WTC11 (cell line): ENCODE data around the gene TREX2.

Source experiments
- CREB1 ChIP-seq: sonication (generic); formaldehyde crosslinking; IDR thresholded peaks from 2 replicates; pipeline ENCODE4 v1.8.0; 2023; ENCODE audit warnings: mild to moderate bottlenecking, missing genetic modification reagents
- CTCF ChIP-seq: fragments of 200-600 bp; IDR thresholded peaks from 2 replicates; pipeline ENCODE4 v1.8.0; 2022; ENCODE audit warnings: antibody characterized with exemption
- EMX1 ChIP-seq: fragments of 250-450 bp; sonication (Bioruptor Pico); IDR thresholded peaks from 2 replicates; pipeline ENCODE4 v1.8.0; 2021; ENCODE audit warnings: mild to moderate bottlenecking
- IRF1 ChIP-seq: sonication (generic); formaldehyde crosslinking; IDR thresholded peaks from 2 replicates; pipeline ENCODE4 v1.8.0; 2023; ENCODE audit warnings: missing genetic modification reagents
- IRF2 ChIP-seq: sonication (generic); formaldehyde crosslinking; IDR thresholded peaks from 2 replicates; pipeline ENCODE4 v1.8.0; 2022; ENCODE audit warnings: low read depth, missing genetic modification reagents, borderline replicate concordance
- JUN ChIP-seq: sonication (generic); formaldehyde crosslinking; IDR thresholded peaks from 2 replicates; pipeline ENCODE4 v1.8.0; 2023; ENCODE audit warnings: mild to moderate bottlenecking, missing genetic modification reagents
- MYBL2 ChIP-seq: sonication (generic); formaldehyde crosslinking; IDR thresholded peaks from 2 replicates; pipeline ENCODE4 v1.8.1; 2023; ENCODE audit warnings: mild to moderate bottlenecking, moderate library complexity, missing genetic modification reagents
- NR1H2 ChIP-seq: sonication (generic); formaldehyde crosslinking; IDR thresholded peaks from 2 replicates; pipeline ENCODE4 v1.9.0; 2021; ENCODE audit warnings: mild to moderate bottlenecking, moderate library complexity, missing genetic modification reagents
- USF2 ChIP-seq: sonication (generic); formaldehyde crosslinking; IDR thresholded peaks from 2 replicates; pipeline ENCODE4 v1.8.1; 2023; ENCODE audit warnings: mild to moderate bottlenecking, missing genetic modification reagents, moderate library complexity
- ZNF138 ChIP-seq: sonication (generic); formaldehyde crosslinking; conservative IDR thresholded peaks from 2 replicates; pipeline ENCODE4 v1.8.1; 2022; ENCODE audit warnings: mild to moderate bottlenecking, moderate library complexity, missing genetic modification reagents
- ZNF263 ChIP-seq: sonication (generic); formaldehyde crosslinking; IDR thresholded peaks from 2 replicates; pipeline ENCODE4 v1.8.1; 2022; ENCODE audit warnings: low read depth, mild to moderate bottlenecking, moderate library complexity, missing genetic modification reagents

GRCh38 chrX:153488231-153488914 is 42.5 kb upstream of the TREX2 start:
- TF ChIP-seq CTCF, result no peak
- TF ChIP-seq JUN (CRISPR knock-in tag), result no peak
- no peak for TF ChIP-seq ZNF138 (CRISPR knock-in tag)
- TF ChIP-seq IRF2 (CRISPR knock-in tag), result no peak
- no peak for TF ChIP-seq CREB1
- TF ChIP-seq EMX1 (CRISPR knock-in tag), result no peak
- no peak for TF ChIP-seq MYBL2 (CRISPR knock-in tag)
- TF ChIP-seq IRF1 (CRISPR knock-in tag), result no peak
- no peak for TF ChIP-seq ZNF263 (CRISPR knock-in tag)
- TF ChIP-seq NR1H2, result no peak
- no peak for TF ChIP-seq USF2 (CRISPR knock-in tag)
